Lower lobe of right lung (tissue), 2 donors: ENCODE measurements around the gene SORT1. TPM values are rescaled to one million over a fixed set of nuclear protein-coding genes. Genes with fewer than 3 reads are reported as not detected.

Experiments
- ATAC-seq, 2 donors: fragments of 200-7000 bp; cut with Tn5 transposase; one replicate each; pipeline ENCODE4 v1.9.1; 2020 to 2022; ENCODE audit warnings: mild to moderate bottlenecking in 2 of 2, moderate library complexity in 2 of 2
- DNase-seq: peaks from one replicate; pipeline ENCODE4 v3.0.0-alpha.2; 2020
- H3K27ac ChIP-seq: fragments of 200-600 bp; one replicate; pipeline ENCODE4 v1.8.0; 2022
- H3K27me3 ChIP-seq: fragments of 200-600 bp; one replicate; pipeline ENCODE4 v1.8.0; 2022; ENCODE audit warnings: low read depth
- H3K36me3 ChIP-seq: fragments of 200-600 bp; one replicate; pipeline ENCODE4 v1.8.0; 2022; ENCODE audit warnings: mild to moderate bottlenecking
- H3K4me1 ChIP-seq: fragments of 200-600 bp; one replicate; pipeline ENCODE4 v1.8.0; 2022
- H3K4me3 ChIP-seq: fragments of 200-600 bp; one replicate; pipeline ENCODE4 v1.8.0; 2022; ENCODE audit warnings: mild to moderate bottlenecking
- H3K9me3 ChIP-seq: fragments of 200-600 bp; one replicate; pipeline ENCODE4 v1.8.0; 2022
- intact Hi-C: fragments of 100-400 bp; cut with DNase I; formaldehyde crosslinking; loops from one replicate; pipeline ENCODE4 v1.11.0; 2022
- total RNA-seq: library from RNA; stranded (reverse); fragmentation: NEBNext Ultra II Directional; extraction: Animal tissue kit (Norgen Biotek cat#: 25700); gene quantifications from one replicate; pipeline ENCODE4 v1.2.1, GENCODE V29; 2021
- TF ChIP-seq, protein P1 (sequence below): fragments of 200-600 bp; IDR thresholded peaks from one replicate; pipeline ENCODE4 v1.8.0; 2022; ENCODE audit warnings: antibody characterized with exemption, mild to moderate bottlenecking
- donor health status: DM: no; HTN: yes; CAD: no; lungs with severe emphysema.

SORT1 gene
- total RNA-seq, 1 donor from 2014 or later: 178 TPM

- DNase-seq (no peak), ATAC-seq (no peak)
- intact Hi-C loops: no loop called here
- TF ChIP-seq, protein P1, sequence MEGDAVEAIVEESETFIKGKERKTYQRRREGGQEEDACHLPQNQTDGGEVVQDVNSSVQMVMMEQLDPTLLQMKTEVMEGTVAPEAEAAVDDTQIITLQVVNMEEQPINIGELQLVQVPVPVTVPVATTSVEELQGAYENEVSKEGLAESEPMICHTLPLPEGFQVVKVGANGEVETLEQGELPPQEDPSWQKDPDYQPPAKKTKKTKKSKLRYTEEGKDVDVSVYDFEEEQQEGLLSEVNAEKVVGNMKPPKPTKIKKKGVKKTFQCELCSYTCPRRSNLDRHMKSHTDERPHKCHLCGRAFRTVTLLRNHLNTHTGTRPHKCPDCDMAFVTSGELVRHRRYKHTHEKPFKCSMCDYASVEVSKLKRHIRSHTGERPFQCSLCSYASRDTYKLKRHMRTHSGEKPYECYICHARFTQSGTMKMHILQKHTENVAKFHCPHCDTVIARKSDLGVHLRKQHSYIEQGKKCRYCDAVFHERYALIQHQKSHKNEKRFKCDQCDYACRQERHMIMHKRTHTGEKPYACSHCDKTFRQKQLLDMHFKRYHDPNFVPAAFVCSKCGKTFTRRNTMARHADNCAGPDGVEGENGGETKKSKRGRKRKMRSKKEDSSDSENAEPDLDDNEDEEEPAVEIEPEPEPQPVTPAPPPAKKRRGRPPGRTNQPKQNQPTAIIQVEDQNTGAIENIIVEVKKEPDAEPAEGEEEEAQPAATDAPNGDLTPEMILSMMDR: no peak
- Histone ChIP-seq H3K27ac (no peak overlapping the region), H3K4me1 (no peaks in the 10 kb centered on the region), H3K36me3 (peaks cover 100% of the 10 kb centered on the region), H3K4me3 (no peak overlapping the region), H3K9me3 (no peaks in the 10 kb centered on the region), H3K27me3 (no peaks in the 10 kb centered on the region)
Observed at GRCh38 chr1:109319114-109319513, 78.6 kb downstream of the SORT1 start.

GRCh38 chr1:109316506-109316905 is 81.2 kb downstream of the SORT1 start:
- Histone ChIP-seq H3K4me1 (peaks cover 10% of the 10 kb centered on the region), H3K27ac (no peak overlapping the region), H3K9me3 (no peaks in the 10 kb centered on the region), H3K36me3 (peaks cover 99% of the 10 kb centered on the region), H3K27me3 (no peaks in the 10 kb centered on the region), H3K4me3 (no peak overlapping the region)
- TF ChIP-seq, protein P1: no peak
- ATAC-seq: no peak
- intact Hi-C loops: no loop called here
- DNase-seq: no peak

DNA sequence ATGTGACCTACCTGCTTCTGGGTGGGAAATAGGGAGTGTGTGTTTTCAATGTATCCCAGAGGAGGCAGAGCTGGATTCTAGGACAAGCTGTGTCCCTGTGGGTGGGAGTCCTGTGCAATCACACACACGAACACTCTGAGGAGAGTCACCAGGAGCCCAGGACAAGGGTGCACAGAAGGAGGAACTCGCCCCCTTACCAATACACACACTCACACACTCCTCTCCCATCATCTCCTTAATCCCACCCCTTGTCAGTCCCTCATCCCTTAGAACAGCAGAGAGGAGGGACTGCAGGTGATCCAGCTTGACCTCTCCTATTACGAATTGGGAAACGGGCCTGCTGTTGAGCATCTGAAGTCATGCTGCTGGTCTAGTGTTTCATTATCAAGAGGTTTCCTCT is 82.4 kb downstream of the SORT1 start:
- no peaks in the 10 kb centered on the region for H3K27me3 ChIP-seq
- DNase-seq (no peak), ATAC-seq (no peak)
- no peaks in the 10 kb centered on the region for H3K9me3 ChIP-seq
- H3K36me3 ChIP-seq: peaks cover 97% of the 10 kb centered on the region
- H3K4me3 ChIP-seq: no peak overlapping the region
- TF ChIP-seq, protein P1: no peak
- H3K27ac ChIP-seq: no peak overlapping the region
- intact Hi-C loops: no loop called here
- peaks cover 10% of the 10 kb centered on the region for H3K4me1 ChIP-seq

GRCh38 chr1:109314795-109315194 is 82.9 kb downstream of the SORT1 start:
- peaks cover 10% of the 10 kb centered on the region for H3K4me1 ChIP-seq
- no peak overlapping the region for H3K27ac ChIP-seq
- no peak for ATAC-seq
- intact Hi-C loops: no loop called here
- H3K9me3 ChIP-seq: no peaks in the 10 kb centered on the region
- DNase-seq: no peak
- H3K27me3 ChIP-seq: no peaks in the 10 kb centered on the region
- TF ChIP-seq, protein P1: no peak
- no peak overlapping the region for H3K4me3 ChIP-seq
- H3K36me3 ChIP-seq: peaks cover 92% of the 10 kb centered on the region

GRCh38 chr1:109312978-109313775 is 84.5 kb downstream of the SORT1 start:
- Histone ChIP-seq H3K36me3 (peaks cover 76% of the 10 kb centered on the region), H3K4me1 (peaks cover 10% of the 10 kb centered on the region), H3K4me3 (no peak overlapping the region), H3K27ac (no peak overlapping the region), H3K9me3 (no peaks in the 10 kb centered on the region), H3K27me3 (no peaks in the 10 kb centered on the region)
- DNase-seq (no peak), ATAC-seq (peak; percentile 29 to 64)
- TF ChIP-seq, protein P1: no peak
- intact Hi-C loops: no loop called here
